GM12873 (cell line): Measurements from ENCODE around the gene PDE6B.

Experiments
- CTCF ChIP-seq: IDR thresholded peaks from 2 replicates; pipeline ENCODE4 v1.5.1; 2012; ENCODE audit warnings: low read depth, mild to moderate bottlenecking, moderate library complexity, low read length, control low read depth; ENCODE audit not compliant: insufficient read depth; ENCODE audit errors: missing control alignments

Gene PDE6B

GRCh38 chr4:717601-718320, 92.4 kb downstream of the PDE6B start:
- no peak for TF ChIP-seq CTCF

GRCh38 chr4:718460-718859, 93.1 kb downstream of the PDE6B start:
- no peak for TF ChIP-seq CTCF
